HG02884 (cell line): ENCODE measurements around the gene PKHD1.
"Not testable (repeated sequence)": the region's sequence is repeated elsewhere in the genome, so short reads cannot be mapped to it uniquely, and the experiment has no call there.

ENCODE experiments used
- ATAC-seq: cut with Tn5 transposase; IDR thresholded peaks from one replicate; pipeline ENCODE4 v1.9.1; 2021; ENCODE audit warnings: mild to moderate bottlenecking, moderate library complexity; ENCODE audit not compliant: unreplicated experiment

PKHD1 gene

GRCh38 chr6:51934098-51934497 is 153.3 kb downstream of the PKHD1 start:
- ATAC-seq = no peak

GRCh38 chr6:51932956-51933355 is 154.5 kb downstream of the PKHD1 start:
- ATAC-seq = no peak

- no peak for ATAC-seq
These were observed 156.8 kb downstream of the PKHD1 start for GRCh38 chr6:51930602-51931001.

DNA sequence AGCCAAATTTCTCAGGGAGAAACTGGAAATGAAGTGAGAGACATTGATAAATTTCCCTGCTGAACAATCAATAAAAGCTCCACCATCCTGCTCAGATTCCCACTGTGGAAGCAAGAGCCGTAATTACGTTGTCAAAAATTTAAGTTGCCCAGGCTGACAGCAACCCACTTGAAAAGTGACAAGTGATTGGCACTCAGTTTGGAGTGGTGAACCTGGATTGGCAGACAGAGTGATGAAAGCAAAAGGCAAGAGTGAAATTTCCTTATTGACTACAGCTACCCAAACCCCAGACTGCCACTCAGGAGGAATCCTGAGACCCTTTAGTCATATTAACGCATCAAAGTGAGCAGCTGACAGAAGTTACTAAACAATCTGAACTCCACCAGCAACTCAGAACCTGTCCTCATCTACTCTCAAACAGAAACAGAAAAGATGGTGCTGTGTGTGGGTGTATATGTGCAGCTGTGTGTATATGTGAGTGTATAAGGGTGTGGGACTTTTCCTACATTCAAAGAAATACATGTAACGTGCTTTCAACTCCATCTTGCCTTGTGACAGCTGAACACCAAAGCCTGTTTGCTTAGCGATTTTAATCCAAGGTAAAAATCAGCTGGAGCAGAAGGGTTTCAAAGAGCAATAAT is 157.4 kb downstream of the PKHD1 start:
- ATAC-seq = peak; percentile 49

GRCh38 chr6:51928320-51928719 is 159.1 kb downstream of the PKHD1 start:
- ATAC-seq = peak; percentile 65

- ATAC-seq = no peak
These were observed 160.0 kb downstream of the PKHD1 start for GRCh38 chr6:51927450-51927849.

- ATAC-seq = no peak
These were observed 161.3 kb downstream of the PKHD1 start for GRCh38 chr6:51926125-51926524.

DNA sequence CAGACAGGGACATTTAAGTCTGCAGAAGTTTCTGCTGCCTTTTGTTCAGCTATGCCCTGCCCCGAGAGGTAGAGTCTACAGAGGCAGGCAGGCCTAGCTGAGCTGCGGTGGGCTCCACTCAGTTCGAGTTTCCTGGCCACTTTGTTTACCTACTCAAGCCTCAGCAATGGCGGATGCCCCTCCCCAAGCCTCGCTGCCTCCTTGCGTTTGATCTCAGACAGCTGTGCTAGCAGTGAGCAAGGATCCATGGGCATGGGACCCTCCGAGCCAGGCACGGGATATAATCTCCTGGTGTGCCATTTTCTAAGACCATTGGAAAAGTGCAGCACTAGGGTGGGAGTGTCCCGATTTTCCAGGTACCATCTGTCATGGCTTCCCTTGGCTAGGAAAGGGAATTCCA is 164.9 kb downstream of the PKHD1 start:
- ATAC-seq = not testable (repeated sequence)

- not testable (repeated sequence) for ATAC-seq
These were observed 169.1 kb downstream of the PKHD1 start for GRCh38 chr6:51918347-51918746.

DNA sequence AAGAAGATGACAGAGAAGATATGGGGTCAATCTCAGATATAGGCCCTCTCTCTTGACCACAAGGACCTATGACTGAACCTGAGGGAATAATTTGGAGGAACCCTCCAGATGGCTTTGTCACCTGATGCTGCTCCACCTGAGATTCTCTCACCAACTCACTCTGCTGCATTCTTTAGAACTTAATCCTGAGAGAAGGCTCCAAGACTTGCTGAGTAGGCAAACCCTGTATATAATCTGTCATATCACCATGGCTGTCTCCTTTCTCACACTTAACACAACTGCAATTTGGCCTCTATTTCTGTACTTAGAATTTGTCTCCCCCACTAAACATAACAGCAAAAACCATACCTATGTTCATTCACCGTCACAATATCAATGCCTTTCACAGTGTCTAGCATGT is 172.3 kb downstream of the PKHD1 start:
- ATAC-seq = no peak

GRCh38 chr6:51913265-51913664 is 174.1 kb downstream of the PKHD1 start:
- no peak for ATAC-seq

- no peak for ATAC-seq
These were observed 176.6 kb downstream of the PKHD1 start for GRCh38 chr6:51910851-51911250.

- peak; percentile 62 for ATAC-seq
These were observed 179.2 kb downstream of the PKHD1 start for GRCh38 chr6:51908243-51908642.

- ATAC-seq = no peak
These were observed 185.3 kb downstream of the PKHD1 start for GRCh38 chr6:51901766-51902764.

DNA sequence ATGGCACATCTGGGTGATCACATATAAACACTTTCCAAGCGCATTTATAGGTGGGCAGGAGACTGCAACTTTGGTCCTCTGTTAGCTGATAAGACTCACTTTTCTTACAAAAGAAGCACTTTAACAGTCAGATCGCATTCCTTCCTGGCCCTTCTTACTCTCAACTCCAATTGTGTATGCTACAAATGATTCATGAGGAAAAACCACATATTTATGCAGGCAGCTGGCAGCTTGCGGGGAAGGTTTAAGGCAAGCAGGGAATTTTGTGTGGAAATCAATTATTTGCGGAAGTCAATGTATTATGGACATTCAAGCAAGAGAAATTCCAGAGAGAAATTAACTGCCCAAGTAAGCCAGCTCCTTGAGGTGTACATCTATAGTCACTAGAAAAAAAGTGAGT is 194.0 kb downstream of the PKHD1 start:
- no peak for ATAC-seq

DNA sequence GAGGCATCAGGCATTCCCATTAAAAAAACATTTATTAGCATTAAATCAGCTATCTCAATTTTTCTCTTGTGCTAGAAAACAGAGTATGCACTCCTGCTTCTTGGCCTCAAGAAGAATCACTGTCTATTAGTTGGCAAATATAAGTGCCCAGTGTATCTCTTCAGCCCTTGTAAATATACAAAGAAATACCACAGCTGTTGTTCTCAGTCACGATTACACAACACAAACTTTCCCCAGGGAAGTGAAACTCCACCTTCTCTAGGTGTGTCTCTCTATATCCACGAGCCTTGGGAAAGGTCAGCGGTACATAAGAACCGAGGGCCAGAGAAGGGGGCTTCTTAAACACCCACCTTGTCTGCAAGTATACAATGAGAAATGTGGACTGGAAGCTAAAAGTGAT is 194.7 kb downstream of the PKHD1 start:
- ATAC-seq = no peak

DNA sequence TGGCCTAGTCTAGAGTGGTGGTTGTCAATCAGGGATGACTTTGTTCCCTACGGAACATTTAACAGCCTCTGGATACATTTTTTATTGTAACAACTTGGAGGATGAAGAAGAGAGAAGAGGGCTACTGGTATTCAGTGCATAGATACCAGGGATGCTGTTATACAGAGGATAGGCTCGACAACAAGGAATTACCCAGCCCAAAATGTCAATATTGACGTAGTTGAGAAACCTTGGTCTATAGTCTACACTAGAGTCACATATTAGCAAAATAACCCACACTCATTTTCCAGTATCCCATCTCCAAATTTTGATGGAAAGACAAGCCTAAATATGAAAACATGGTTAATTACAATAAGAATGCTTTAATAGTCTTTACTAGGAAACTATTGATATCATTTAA is 195.1 kb downstream of the PKHD1 start:
- ATAC-seq = no peak

- ATAC-seq = no peak
These were observed 195.6 kb downstream of the PKHD1 start for GRCh38 chr6:51891784-51892183.

DNA sequence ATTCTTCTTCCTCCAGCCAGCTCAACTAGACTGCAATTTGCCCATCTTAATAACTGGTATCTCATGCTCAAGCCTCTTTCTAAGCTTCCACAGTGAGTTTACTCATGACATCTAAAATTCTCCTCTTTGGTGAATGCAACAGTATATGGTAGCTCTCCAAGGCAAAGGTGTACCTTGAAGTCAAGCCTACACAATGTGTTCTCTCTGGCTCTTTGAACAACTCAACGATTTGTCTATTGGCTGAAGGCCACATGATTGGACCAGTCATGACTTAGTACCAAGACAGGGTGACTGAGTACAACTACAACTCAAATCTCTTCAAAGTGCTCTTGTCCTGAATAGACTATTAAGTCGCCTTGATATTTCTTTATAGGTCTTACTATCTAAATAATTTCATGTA is 199.6 kb downstream of the PKHD1 start:
- ATAC-seq = no peak

DNA sequence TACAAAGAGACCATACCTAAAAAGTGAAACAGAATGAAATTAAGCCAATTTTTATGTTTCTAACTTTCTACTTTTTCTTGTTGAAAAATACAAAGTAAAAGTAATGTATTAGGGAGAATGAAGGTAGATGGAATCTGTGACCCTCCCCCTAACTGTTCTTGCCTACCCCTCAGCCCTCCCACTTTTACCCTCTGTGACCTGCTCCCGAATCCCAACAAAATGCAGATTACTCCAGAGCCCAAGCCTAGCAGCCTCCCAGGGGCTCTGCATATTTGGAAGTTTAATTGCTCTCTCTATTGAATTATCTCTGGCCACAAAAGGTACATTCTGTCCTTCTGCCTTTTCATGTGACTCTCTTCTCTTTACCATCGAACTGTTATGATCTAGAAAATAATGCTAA is 201.5 kb downstream of the PKHD1 start:
- ATAC-seq = no peak

GRCh38 chr6:51868591-51869355 is 218.6 kb downstream of the PKHD1 start:
- ATAC-seq = peak; percentile 70
